ENCODE results near the gene STEAP1.

The STEAP1 gene

GRCh38 chr7:90190995-90191394, 36.7 kb downstream of the STEAP1 start:
- no peak overlapping the region for H2AFZ ChIP-seq (ENCODE audit: low read depth, low read length)
- H3K9ac ChIP-seq (ENCODE audit: low read depth, low read length) = no peak overlapping the region
- H3K4me3 ChIP-seq (ENCODE audit: low read depth in 1 of 2, low read length in 2 of 2) = no peak overlapping the region
- TF ChIP-seq CTCF (IDR thresholded peaks at IDR 0.05; ENCODE audit: borderline replicate concordance, extremely low read depth, low read length, poor library complexity, severe bottlenecking) = no peak
- no peak for TF ChIP-seq EZH2 (IDR thresholded peaks at IDR 0.05; ENCODE audit: borderline replicate concordance, low read depth, low read length, severe bottlenecking)
- no peaks in the 10 kb centered on the region for H3K79me2 ChIP-seq (ENCODE audit: insufficient read depth, low read length)
- H4K20me1 ChIP-seq (ENCODE audit: insufficient read depth, low read length) = no peaks in the 10 kb centered on the region
- no peak overlapping the region for H3K4me2 ChIP-seq (ENCODE audit: insufficient read depth, low read length)
- DNase-seq = no peak
- no peaks in the 10 kb centered on the region for H3K27me3 ChIP-seq (ENCODE audit: insufficient read depth, low read length, poor library complexity)
- H3K4me1 ChIP-seq (ENCODE audit: insufficient read depth, low read length) = no peaks in the 10 kb centered on the region
- H3K36me3 ChIP-seq (ENCODE audit: insufficient read depth, low read length) = no peaks in the 10 kb centered on the region
- ATAC-seq (ENCODE audit: insufficient read depth, low read depth) = no peak
- H3K27ac ChIP-seq (ENCODE audit: low read length) = no peak overlapping the region
- peaks cover 27% of the 10 kb centered on the region for H3K9me3 ChIP-seq (ENCODE audit: insufficient read depth, low read length, severe bottlenecking)

GRCh38 chr7:90191648-90192047, 37.4 kb downstream of the STEAP1 start:
- ATAC-seq (ENCODE audit: insufficient read depth, low read depth) (no peak), DNase-seq (no peak)
- Histone ChIP-seq H3K4me2 (ENCODE audit: insufficient read depth, low read length) (no peak overlapping the region), H3K79me2 (ENCODE audit: insufficient read depth, low read length) (no peaks in the 10 kb centered on the region), H2AFZ (ENCODE audit: low read depth, low read length) (no peak overlapping the region), H3K4me1 (ENCODE audit: insufficient read depth, low read length) (no peaks in the 10 kb centered on the region), H3K4me3 (ENCODE audit: low read depth in 1 of 2, low read length in 2 of 2) (no peak overlapping the region), H3K36me3 (ENCODE audit: insufficient read depth, low read length) (no peaks in the 10 kb centered on the region), H3K27ac (ENCODE audit: low read length) (no peak overlapping the region), H3K27me3 (ENCODE audit: insufficient read depth, low read length, poor library complexity) (no peaks in the 10 kb centered on the region), H3K9ac (ENCODE audit: low read depth, low read length) (no peak overlapping the region), H3K9me3 (ENCODE audit: insufficient read depth, low read length, severe bottlenecking) (peaks cover 27% of the 10 kb centered on the region), H4K20me1 (ENCODE audit: insufficient read depth, low read length) (no peaks in the 10 kb centered on the region)
- no peak for TF ChIP-seq CTCF (IDR thresholded peaks at IDR 0.05; ENCODE audit: borderline replicate concordance, extremely low read depth, low read length, poor library complexity, severe bottlenecking)

- H4K20me1 ChIP-seq (ENCODE audit: insufficient read depth, low read length) = no peaks in the 10 kb centered on the region
- no peak for ATAC-seq (ENCODE audit: insufficient read depth, low read depth)
- DNase-seq = no peak
- H2AFZ ChIP-seq (ENCODE audit: low read depth, low read length) = no peak overlapping the region
- TF ChIP-seq CTCF (IDR thresholded peaks at IDR 0.05; ENCODE audit: borderline replicate concordance, extremely low read depth, low read length, poor library complexity, severe bottlenecking) (no peak), EZH2 (IDR thresholded peaks at IDR 0.05; ENCODE audit: borderline replicate concordance, low read depth, low read length, severe bottlenecking) (no peak)
- no peaks in the 10 kb centered on the region for H3K27me3 ChIP-seq (ENCODE audit: insufficient read depth, low read length, poor library complexity)
- no peaks in the 10 kb centered on the region for H3K79me2 ChIP-seq (ENCODE audit: insufficient read depth, low read length)
- no peak overlapping the region for H3K27ac ChIP-seq (ENCODE audit: low read length)
- H3K9me3 ChIP-seq (ENCODE audit: insufficient read depth, low read length, severe bottlenecking) = peaks cover 27% of the 10 kb centered on the region
- no peak overlapping the region for H3K4me2 ChIP-seq (ENCODE audit: insufficient read depth, low read length)
- no peaks in the 10 kb centered on the region for H3K4me1 ChIP-seq (ENCODE audit: insufficient read depth, low read length)
- no peaks in the 10 kb centered on the region for H3K36me3 ChIP-seq (ENCODE audit: insufficient read depth, low read length)
- H3K4me3 ChIP-seq (ENCODE audit: low read depth in 1 of 2, low read length in 2 of 2) = no peak overlapping the region
- H3K9ac ChIP-seq (ENCODE audit: low read depth, low read length) = no peak overlapping the region
These were observed 38.8 kb downstream of the STEAP1 start for GRCh38 chr7:90192876-90193750.

Measured in DND-41 (cell line).